IPS-18c (cell line): ENCODE measurements around the gene CNOT6L.
"Not testable (repeated sequence)": the region's sequence is repeated elsewhere in the genome, so short reads cannot be mapped to it uniquely, and the experiment has no call there.

ENCODE experiments used
- H3K4me3 ChIP-seq: 2 replicates; pipeline ENCODE4 v1.7.0; 2013; ENCODE audit warnings: low read depth, mild to moderate bottlenecking, low read length, moderate library complexity; ENCODE audit not compliant: insufficient read depth
- H3K9me3 ChIP-seq: one replicate; pipeline ENCODE4 v1.6.1; 2013; ENCODE audit warnings: mild to moderate bottlenecking, low read length, moderate library complexity; ENCODE audit not compliant: control insufficient read depth, insufficient read depth

CNOT6L gene

DNA sequence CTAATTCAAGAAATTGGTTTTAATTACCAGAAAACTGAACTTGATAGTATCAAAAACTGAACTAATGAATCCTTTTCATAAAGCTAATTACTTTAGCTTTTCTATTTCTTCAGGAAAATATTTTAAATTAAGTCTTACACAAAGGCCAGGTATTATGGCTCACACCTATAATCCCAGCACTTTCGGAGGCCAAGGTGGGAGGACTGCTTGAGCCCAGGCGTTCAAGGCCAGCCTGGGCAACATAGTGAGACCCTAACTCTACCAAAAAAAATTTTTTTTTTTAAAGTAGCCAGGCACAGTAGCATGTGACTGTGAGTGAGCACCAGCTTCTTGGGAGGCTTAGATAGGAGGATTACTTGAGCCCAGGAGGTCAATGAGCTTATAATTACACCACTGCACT is 19.1 kb downstream of the CNOT6L start:
- Histone ChIP-seq H3K4me3 (no peak overlapping the region), H3K9me3 (no peaks in the 10 kb centered on the region)

GRCh38 chr4:77798385-77798784 is 20.8 kb downstream of the CNOT6L start:
- H3K9me3 ChIP-seq: no peaks in the 10 kb centered on the region
- H3K4me3 ChIP-seq: no peak overlapping the region

- H3K9me3 ChIP-seq: no peaks in the 10 kb centered on the region
- no peak overlapping the region for H3K4me3 ChIP-seq
Measured at GRCh38 chr4:77797239-77797638, 21.9 kb downstream of the CNOT6L start.

GRCh38 chr4:77795326-77795725 is 23.8 kb downstream of the CNOT6L start:
- Histone ChIP-seq H3K9me3 (no peaks in the 10 kb centered on the region), H3K4me3 (no peak overlapping the region)

DNA sequence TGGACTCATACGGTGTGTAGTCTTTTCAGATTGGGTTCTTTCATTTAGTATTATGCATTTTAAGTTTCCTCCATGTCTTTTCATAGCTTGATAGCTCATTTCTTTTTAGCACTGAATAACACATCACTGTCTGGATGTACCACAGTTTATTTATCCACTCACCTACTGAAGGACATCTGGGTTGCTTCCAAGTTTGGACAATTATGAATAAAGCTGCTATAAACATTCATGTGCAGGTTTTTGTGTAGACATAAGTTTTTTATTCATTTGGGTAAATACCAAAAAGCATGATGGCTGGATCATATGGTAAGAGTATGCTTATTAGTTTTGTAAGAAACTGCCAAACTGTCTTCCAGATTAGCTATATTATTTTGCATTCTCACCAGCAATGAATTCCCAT is 29.0 kb downstream of the CNOT6L start:
- H3K4me3 ChIP-seq: no peak overlapping the region
- H3K9me3 ChIP-seq: no peaks in the 10 kb centered on the region

- H3K9me3 ChIP-seq: no peaks in the 10 kb centered on the region
- no peak overlapping the region for H3K4me3 ChIP-seq
Measured at GRCh38 chr4:77788990-77789389, 30.2 kb downstream of the CNOT6L start.

DNA sequence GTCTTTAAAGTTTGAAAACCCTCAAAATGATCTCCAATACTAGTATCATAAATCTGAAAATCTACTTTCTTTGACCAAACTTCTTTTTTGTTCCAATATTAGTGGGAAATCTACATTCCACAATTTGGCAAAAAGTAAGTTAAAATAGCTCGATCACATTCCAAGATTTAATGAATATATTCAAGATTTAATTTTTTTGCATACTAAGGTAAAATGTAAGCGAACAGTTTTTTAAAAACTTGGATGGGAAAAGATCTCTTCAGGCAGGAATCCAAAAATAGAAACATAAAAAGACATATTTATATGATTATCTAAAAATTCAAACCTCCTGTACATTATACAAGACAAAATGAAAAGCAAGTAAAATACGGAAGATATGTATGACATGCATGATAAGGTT is 31.2 kb downstream of the CNOT6L start:
- Histone ChIP-seq H3K9me3 (no peaks in the 10 kb centered on the region), H3K4me3 (no peak overlapping the region)

- Histone ChIP-seq H3K4me3 (no peak overlapping the region), H3K9me3 (no peaks in the 10 kb centered on the region)
Measured at GRCh38 chr4:77785669-77786068, 33.5 kb downstream of the CNOT6L start.

DNA sequence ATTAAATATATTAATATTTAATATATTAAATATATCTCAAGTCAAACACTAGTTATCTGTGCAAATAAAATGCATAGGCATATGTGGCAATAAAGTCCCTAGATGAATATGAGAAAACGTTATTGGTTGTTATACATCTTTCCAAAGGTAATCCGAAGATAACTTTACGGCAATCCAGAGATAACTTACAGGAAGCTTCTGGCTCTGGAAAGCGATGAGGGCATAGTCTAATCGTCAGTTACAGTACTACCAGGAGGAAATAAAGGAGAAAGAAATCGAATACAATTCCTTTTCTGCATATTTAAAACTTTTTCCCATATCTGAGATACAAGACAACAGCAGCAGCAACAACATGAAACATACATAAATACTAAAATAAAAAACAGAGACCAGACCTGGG is 35.3 kb downstream of the CNOT6L start:
- Histone ChIP-seq H3K9me3 (no peaks in the 10 kb centered on the region), H3K4me3 (no peak overlapping the region)

GRCh38 chr4:77782102-77782835 is 36.9 kb downstream of the CNOT6L start:
- H3K9me3 ChIP-seq: no peaks in the 10 kb centered on the region
- H3K4me3 ChIP-seq: no peak overlapping the region

- not testable (repeated sequence) for H3K4me3 ChIP-seq, H3K9me3 ChIP-seq
Measured at GRCh38 chr4:77780762-77781161, 38.4 kb downstream of the CNOT6L start.

DNA sequence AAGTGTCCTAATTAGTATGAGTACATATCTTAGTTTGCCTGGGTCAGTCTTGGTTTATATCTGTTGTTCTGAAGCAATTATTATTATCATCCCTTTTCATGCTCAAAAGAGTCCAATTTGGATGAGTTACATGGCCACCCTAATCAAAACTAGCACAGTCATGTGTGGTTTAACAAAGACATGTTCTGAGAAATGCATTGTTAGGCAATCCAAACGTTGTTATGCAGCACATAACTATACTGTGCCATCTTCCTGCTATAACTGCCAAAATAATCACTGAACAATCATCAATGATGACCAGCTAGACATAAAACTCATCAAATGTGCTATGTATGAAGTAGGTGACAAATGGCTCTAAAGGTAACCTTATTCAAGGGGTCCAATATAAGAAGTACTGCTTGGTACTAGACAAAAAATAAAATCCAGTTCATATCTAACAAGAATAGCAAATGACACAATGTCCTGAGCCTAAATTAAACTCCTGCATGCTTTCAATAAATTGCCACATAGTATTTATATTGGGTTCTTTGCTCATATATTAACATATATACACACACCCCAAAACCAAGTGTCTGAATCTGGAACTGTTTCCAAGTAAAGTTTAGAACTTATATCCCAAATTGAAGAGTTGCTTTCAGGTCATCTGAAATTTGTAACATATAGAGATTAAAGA is 41.9 kb downstream of the CNOT6L start:
- H3K4me3 ChIP-seq: no peak overlapping the region
- no peaks in the 10 kb centered on the region for H3K9me3 ChIP-seq

DNA sequence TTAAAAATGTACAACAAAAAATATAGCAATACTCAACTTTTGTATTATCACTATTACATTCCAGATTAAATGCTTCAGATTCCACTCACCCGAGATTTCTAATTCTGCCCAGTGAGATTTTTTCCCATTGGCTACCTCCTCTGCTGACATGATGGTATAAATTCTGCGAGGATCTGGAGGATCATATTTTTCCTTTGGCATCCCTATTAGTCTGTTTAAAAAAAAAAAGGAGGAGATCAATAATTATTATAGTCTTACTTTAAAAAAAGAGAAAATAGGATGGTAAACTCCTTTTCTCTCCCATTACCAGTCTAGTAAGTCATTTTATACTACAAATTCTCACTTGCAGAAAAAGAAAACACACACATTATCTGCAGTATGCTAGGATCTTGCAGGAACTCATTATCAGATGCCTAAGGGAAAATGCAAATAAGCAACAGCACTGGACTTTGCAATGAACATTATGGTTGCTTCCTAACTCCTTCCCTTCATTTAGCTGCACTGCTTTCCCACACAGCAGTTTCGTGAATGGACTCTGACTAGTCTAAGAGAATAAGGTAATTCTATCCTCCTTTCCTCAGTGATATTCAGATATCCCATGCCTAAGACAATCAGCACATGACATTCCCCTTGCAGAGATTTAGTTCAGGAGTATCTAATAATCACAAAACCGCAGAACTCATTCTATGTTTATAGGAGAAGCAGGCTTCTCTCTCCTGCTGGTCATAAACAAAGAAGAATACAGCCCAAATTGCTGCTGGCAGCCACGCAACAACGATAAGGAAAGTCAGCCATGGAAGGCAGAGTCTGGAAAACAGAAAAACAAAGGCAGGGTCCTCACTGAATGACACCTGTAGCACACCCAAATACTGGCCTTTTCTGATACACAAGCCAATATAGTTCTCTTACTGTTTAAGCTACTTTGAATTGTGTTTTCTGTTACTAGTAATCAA is 42.7 kb downstream of the CNOT6L start:
- H3K4me3 ChIP-seq: no peak overlapping the region
- H3K9me3 ChIP-seq: no peaks in the 10 kb centered on the region

- Histone ChIP-seq H3K9me3 (no peaks in the 10 kb centered on the region), H3K4me3 (no peak overlapping the region)
Measured at GRCh38 chr4:77773101-77773500, 46.1 kb downstream of the CNOT6L start.

GRCh38 chr4:77771566-77771965 is 47.6 kb downstream of the CNOT6L start:
- H3K9me3 ChIP-seq: no peaks in the 10 kb centered on the region
- H3K4me3 ChIP-seq: no peak overlapping the region

DNA sequence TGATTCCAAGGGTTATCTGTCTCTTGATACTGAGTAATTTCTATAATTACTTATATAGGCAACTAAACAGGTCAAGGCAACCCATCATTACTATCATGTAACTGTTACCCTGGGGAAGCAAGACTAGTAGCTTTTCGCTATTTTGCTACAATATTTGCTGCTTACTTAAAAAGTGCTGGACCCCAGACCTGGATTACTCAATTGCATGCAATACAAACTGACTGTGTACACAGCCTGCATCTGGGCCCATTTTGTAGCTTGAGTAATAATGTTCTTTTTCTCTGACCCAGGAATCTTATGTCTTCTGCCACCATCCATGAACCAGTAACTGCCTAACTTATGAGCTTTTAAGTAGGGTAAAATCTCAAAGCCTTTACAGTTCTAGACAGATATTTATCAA is 53.4 kb downstream of the CNOT6L start:
- H3K9me3 ChIP-seq: no peaks in the 10 kb centered on the region
- no peak overlapping the region for H3K4me3 ChIP-seq

- no peaks in the 10 kb centered on the region for H3K9me3 ChIP-seq
- no peak overlapping the region for H3K4me3 ChIP-seq
Measured at GRCh38 chr4:77762531-77762930, 56.6 kb downstream of the CNOT6L start.

DNA sequence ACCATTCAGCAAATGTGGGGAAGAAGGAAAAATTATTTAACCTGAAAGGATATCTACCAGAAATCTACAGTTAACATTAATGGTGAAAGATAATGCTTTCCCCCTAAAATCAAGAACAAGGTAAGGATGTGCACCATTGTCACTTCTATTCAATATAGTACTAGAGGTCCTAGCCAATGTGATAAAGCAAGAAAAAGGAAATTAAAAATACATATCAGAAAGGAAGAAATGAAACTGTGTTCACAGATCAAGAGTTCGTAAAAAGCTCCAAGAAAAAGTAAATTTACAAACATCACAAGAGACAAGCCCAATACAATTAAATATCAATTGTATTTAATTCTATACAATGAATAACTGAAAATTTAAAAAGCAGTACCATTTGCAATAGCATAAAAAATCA is 57.6 kb downstream of the CNOT6L start:
- Histone ChIP-seq H3K9me3 (no peaks in the 10 kb centered on the region), H3K4me3 (no peak overlapping the region)
